HG02870 (cell line): ENCODE results near the gene GIPR.
"Not testable (repeated sequence)": the region's sequence is repeated elsewhere in the genome, so short reads cannot be mapped to it uniquely, and the experiment has no call there.

Source experiments
- ATAC-seq: cut with Tn5 transposase; IDR thresholded peaks from one replicate; pipeline ENCODE4 v1.9.1; 2021; ENCODE audit warnings: mild to moderate bottlenecking, moderate library complexity; ENCODE audit not compliant: unreplicated experiment

The GIPR gene

DNA sequence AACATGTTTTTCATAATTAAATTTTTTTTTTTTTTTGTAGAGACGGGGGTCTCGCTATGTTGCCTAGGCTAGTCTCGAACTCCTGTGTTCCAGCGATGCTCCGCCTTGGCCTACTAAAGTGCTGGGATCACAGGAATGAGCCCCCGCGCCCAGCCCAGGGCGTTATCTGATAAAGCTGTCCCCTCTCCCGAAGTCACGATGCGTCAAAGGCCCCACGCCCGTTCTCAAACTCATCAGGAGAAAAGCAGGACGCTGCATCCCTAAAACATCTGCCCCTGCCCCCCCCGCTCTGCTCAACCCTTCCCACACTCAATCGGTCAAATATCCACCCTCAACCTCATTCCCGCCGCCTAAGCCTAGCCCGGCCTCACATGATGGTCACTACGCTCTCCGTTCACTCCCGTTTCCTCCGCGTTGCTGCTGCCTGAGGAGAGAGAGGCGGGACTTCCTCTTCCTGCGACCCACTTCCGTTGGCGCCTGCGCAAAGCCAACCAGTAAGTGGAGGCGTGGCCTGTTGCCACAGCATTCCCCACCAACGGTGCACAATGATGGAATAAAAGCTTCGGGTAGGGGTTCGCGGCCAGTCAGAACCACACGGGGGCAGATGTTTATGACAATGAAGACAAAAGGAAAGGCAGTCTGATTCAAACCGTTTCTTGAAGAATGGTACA is 23.6 kb downstream of the GIPR start, which contains the start of gene SNRPD2:
Gene SNRPD2, minus strand, starts transcription at position 438 of the 671 bp plus-strand sequence. Its CDS starts 65 bp downstream, at position 373.
- ATAC-seq = peak; percentile 54

DNA sequence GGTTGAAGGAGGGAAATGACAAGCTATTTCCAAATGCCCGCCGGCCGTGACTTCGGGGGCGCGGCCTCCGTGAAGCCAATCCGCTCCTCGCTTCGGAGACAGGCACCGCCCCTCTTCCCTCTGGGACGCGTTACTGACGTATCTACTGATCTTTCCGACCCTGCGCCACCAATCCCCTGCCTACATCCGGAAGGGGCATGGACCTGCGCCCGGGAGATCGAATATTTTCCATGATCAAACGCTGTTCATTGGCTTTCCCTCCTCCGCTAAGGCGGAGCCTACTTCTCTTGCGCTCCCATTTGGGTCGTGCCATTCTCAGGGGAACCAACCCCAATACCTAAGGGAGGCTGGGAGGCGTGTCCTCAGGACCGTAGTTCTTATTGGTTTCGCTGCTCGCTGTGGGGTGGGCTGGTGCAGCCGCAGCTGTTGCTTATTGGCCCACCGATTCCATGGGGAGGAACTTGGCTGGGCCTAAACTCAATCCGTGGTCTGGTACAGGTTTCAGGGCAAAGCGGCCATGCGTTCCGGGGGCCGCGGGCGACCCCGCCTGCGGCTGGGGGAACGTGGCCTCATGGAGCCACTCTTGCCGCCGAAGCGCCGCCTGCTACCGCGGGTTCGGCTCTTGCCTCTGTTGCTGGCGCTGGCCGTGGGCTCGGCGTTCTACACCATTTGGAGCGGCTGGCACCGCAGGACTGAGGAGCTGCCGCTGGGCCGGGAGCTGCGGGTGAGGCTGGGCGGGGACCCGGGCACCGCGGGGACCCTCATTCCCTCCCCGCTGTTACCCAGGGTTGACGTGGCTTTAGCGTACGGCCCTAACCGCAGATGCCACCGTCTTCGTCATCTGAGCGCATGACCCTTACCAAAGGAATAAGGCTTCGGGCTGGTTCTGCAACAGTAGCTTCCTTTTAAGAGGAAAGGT is 24.4 kb downstream of the GIPR start, which contains the start of gene QPCTL:
Gene QPCTL, plus strand, starts transcription at position 480 of the 919 bp plus-strand sequence. Its CDS starts 38 bp downstream, at position 518.
- ATAC-seq = peak; percentile 87

DNA sequence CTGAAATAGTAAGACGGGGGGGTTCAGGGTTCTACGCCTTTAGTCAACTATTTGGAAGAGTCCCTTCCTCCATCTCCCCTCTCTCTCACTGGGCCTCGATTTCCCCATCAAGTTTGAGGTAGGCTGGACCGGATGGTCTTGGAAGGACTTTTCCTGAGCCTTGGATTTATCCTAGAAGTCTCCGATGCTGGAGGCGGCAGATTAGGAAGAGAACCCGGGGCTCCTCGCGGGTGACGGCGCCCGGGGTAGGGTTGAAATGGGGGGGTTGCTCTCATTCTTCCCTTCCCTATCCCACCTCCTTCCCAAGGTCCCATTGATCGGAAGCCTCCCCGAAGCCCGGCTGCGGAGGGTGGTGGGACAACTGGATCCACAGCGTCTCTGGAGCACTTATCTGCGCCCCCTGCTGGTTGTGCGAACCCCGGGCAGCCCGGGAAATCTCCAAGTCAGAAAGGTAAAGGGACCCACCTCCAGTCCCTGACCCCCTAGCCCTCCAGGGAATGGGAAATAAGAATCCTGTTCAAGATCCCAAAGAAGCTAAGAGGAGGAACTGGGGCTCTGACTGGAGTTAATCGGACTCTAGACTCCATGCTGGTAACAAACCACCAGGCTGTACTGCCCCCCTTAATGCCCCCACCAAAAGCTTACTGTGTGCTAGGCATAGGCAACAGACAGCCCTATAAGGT is 25.2 kb downstream of the GIPR start:
- ATAC-seq = no peak

DNA sequence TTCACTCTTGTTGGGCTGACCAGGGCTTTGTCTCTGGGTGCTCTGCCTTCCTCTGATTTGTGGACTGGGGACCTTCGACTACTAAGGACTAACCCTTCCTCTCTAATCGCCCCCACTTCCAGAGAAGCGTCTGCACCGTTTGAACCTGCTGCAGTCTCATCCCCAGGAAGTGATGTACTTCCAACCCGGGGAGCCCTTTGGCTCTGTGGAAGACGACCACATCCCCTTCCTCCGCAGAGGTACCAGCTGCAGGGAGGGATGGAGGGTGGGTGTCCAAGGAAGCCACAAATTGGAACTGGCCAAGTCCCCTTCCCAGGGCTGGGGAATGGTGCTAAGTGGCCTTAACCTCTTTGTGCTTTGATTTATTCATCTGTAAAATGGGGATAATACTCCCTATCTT is 33.7 kb downstream of the GIPR start:
- ATAC-seq = no peak

DNA sequence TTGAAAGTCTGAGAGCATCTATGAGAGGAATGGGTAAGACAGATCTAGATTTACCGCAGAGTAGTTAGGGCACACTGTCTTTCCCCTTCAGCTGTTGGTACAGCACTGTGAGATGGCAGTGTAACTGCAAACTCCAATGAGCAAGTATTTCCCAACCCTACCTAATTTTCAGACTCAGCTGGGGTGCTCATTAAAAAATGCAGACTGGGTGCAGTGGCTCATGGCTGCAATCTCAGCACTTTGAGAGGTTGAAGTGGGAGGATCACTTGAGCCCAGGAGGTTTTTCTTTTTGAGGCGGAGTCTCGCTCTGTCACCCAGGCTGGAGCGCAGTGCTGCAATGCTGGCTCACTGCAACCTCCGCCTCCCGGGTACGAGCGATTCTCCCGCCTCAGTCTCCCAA is 37.1 kb downstream of the GIPR start:
- no peak for ATAC-seq

DNA sequence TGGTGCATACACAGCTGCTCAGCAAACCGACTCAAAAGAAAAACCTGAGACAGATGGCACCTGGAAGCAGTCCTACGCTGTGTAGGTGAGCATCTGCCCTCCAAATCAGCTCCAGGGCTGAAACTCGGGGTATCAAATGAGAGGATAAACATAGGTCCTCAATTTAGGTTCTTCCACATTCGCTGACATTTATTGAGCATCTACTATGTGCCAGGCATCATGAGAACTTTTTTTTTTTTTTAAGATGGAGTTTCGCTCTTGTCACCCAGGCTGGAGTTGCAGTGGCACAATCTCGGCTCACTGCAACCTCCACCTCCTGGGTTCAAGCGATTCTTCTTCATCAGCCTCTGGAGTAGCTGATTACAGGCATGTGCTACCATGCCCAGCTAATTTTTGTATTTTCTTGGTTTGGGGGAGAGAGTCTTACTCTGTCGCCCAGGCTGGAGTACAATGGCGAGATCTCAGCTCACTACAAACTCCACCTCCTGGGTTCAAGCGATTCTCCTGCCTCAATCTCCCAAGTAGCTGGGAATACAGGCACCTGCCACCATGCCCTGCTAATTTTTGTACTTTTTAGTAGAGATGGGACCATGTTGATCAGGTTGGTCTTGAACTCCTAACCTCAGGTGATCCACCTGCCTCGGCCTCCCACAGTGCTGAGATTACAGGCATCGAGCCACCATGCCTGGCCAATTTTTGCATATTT is 37.8 kb downstream of the GIPR start:
- no peak for ATAC-seq

DNA sequence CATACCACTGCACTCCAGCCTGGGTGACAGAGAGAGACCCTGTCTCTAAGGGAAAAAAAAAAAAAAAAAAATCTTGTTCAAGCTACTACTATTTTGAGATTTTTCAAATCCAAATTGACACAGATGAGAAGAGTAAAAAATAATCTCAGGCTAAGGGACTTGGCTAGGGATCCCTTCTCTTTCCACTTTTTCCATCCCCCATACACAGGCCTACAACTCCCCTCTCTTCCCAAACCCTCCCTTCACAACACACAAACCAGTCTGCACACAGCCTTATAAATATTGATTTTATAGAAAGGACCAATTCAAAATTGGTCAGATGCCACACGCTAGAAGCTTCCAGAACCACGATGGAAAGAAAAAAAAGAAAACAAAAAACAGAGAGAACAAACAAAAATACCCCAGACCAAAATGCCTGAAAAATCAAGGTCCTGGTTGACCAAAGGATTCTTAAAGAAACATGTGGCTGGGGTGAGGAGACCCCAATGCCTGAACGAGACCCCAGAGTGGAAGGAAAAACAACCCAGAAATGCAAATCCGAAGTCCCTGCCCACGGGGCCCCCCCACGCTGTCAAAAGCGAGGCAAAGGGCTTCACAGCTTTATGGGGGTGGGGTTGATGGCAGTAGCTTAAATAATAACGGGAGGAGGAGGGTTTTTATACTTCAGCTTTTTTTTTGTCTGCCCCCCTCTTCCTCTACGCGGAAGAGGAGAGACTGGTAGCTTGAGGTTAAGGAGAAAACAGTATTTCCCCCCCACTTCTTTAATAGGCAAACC is 42.5 kb downstream of the GIPR start:
- ATAC-seq = no peak

DNA sequence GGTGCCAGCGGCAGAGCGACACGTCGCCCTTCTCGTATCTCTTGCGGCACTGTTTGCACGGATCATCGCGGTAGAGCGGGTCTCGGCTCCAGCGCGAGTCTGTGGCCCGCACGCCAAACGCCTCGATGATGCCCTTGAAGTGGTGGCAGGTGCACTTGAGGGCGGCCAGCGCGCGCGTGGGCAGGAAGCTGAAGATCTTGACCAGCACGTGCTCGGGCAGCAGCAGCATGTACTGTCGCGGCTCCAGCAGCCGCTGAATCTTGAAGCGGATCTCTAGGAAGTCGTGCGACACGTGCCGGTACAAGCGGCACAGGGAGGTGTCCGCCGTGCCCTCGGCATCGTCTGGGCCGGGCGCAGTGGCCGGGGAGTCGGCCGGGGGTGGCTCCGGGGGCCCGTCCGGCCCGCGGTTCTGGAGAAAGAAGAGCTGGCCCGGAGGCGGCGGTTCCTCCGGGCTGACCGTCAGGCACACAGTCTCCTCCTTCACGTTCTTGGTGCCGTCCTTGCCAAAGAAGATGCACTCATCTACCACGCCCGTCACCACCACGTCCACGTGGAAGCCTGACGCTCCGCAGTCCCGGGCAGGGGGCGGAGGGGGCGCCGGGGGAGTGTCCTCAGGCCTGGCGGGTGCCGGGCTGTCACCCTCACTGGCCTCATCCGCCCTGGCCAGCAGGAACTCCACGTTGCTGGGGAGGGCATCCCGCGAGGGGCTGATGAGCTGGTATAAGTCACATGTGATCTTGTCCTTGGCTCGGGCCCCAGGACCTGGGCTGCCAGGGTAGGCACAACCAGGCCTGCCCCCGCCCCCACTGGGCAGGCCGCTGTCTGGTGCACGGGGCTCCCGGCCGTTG is 44.1 kb downstream of the GIPR start:
- ATAC-seq = no peak

DNA sequence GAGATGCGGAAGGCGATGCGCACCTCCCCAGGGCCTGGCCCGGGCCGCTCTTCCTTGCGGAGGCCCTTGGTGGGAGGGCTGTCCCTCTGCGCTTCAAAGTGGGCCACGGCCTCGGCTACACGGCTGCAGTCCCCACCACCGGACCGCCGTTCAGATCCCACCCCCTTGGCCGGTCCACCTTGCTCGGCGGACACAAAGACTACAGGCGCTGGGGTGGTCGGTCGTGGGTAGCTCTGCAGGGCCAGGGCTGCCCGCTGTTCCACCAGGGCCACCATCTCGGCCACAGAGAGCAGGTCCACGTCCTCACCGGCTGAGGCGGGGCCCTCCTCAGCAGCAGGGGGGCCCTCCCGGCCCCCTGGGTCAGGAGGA is 44.7 kb downstream of the GIPR start:
- ATAC-seq = no peak

DNA sequence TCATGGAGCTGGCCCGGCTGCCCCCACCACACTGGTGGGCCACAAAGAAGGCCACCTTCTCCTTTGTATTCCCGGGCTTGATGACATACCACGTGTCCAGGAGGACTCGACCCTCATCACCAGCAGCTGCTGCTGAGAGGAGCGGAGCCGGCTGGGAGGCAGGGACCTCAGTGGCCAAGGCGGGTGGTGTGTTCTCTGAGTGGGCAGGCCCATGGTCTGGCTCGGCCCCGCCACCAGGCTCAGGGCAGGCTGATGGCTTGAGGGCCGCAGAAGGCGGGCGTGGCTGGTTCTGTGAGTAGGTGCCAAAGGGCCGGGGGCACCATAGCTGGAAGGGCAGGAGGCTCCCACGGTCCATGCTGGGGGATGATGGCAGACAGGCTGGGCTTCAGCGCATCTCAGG is 45.1 kb downstream of the GIPR start:
- no peak for ATAC-seq

DNA sequence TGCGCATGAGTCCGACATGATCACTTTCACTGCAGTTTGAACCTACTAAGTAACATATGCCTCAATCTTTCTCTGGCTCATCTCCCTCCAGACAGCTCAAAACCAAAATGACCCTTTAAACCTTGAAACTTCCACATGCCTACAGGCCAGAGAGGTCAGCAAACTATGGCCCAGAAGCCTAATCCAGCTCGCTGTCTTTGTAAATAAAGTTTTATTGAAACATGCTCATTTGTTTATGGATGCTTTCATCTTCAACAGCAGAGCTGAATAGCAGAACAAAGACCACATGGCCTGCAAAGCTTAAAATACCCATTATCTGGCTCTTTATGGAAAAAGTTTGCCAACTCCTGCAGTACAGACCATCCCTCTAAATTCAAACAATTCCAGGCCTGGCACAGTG is 47.1 kb downstream of the GIPR start:
- ATAC-seq = no peak

DNA sequence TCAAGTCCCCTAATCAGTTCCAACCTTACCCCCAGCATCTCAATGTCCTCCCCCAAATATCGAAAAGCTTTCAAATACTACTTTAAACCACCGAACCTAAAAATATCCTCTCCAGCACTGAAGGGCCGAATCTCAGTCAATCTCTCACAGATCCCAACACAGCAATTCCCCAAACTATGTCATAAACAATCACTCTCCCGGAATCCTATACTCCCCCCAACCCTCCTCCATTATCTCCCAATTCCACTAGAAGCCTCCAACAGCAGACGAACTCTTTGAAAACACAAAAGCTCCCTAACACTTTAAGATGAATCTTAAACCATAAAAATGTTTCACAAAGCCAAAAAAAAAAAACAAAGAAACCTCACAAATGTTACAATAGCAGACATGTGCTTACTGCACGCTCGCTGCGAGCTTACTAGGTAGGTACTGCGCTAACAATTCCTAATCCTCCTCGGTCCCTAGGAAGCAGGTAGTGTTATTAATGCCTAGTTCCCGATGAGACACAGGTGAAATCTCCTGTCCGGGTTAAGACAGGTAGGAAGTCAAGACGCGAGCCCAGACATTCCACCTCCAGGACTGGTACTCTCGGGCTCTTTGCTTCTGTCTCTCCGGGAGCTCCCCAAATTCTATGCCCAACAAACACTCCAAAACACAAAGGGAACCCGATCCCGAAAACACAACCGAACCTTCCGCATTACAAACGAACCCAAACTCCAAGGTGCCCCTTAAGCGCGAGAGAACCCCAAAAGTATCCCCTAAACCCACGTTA is 48.5 kb downstream of the GIPR start:
- no peak for ATAC-seq

DNA sequence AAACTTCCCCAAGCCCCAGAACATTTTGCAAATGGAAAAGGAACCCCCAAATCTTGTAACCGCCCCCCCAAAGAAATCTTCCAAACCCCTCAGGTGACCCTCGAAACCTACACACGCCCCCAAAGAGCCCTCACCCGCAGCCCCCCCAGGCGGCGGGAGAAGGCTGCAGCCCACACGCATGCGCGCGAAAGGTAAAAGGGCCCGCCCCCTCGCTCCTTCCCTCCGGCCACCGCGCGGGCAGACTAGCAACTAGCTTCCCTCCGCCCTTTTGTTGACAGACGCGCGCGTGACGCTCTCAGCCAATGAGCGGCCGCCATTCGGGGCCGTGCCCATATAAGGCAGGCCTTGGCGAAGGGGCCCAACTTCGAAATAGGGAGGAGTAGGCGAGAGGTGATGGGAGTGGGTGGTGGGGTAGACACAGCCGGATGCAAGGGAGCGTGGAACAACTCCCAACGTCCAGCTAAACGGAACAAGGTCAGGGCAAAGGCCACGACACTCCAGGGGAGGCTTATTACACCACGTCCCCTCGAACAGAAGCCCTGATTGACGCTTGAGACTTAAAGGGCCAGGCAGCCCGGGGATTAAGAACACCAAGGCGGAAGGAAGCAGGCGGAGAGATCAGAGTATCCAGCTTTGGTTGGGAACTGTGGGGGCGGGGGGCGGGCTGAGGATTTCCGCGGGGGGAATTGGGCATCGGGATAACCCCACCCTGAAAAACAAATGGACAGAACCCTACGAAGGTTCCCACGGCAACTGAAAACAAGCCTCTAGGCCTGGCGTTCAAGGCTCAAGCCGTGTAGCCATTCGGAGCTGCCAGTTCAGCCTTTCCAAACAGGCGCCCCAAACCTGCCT is 49.3 kb downstream of the GIPR start:
- peak; percentile 96 for ATAC-seq

DNA sequence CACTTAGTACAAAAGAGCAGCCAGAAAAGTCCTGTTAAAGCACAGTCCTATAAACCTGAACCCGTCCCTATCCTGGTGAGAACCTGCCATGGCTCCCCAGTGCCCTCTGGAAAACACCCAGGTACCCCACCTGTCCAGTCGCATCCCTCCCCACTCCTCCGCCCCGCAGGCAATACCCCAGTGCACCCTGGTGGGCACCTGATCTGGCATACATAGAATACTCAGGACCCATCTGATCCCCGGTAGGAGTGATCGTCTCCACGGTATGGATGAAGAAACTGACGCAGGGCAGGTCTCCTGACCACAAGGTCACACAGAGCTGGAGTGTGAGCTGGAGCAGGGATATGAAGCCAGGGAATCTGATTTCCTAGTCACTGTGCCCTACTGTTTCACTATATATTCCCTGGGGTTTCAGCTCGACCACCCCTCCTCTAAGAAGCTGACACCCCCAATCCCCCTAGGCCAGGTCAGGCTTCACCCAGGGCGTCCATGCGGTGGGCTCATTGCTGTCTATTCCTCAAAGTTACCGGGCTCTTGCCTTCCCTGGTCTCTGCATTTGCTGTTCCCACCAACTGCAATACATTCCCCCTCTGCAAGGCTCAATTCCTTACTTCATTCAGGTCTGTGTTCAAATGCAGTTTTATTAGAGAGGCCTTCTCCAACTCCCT is 50.1 kb downstream of the GIPR start:
- ATAC-seq = no peak

DNA sequence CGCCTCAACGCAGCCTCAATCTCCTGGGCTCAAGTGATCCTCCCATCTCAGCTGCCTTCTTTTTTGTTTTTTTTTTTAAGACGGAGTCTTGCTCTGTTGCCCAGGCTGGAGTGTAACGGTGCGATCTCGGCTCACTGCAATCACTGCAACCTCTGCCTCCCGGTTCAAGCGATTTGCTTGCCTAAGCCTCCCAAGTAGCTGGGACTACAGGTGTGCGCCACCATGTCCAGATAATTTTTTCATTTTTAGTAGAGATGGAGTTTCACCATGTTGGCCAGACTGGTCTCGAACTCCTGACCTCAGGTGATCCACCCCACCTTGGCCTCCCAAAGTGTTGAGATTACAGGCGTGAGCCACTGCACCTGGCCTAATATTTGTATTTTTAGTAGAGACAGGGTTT is 52.0 kb downstream of the GIPR start:
- not testable (repeated sequence) for ATAC-seq

DNA sequence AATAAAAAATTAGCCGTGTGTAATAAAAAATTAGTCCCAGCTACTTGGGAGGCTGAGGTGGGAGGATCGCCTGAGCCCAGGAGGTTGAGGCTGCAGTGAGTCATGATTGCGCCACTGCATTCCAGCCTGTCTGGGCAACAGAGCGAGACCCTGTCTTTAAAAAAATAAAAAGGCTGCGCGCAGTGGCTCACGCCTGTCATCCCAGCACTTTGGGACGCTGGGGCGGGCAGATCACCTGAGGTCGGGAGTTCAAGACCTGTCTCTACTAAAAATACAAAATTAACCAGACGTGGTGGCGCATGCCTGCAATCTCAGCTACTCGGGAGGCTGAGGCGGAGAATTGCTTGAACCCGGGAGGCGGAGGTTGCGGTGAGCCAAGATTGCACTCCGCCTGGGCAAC is 60.7 kb downstream of the GIPR start:
- ATAC-seq = not testable (repeated sequence)

DNA sequence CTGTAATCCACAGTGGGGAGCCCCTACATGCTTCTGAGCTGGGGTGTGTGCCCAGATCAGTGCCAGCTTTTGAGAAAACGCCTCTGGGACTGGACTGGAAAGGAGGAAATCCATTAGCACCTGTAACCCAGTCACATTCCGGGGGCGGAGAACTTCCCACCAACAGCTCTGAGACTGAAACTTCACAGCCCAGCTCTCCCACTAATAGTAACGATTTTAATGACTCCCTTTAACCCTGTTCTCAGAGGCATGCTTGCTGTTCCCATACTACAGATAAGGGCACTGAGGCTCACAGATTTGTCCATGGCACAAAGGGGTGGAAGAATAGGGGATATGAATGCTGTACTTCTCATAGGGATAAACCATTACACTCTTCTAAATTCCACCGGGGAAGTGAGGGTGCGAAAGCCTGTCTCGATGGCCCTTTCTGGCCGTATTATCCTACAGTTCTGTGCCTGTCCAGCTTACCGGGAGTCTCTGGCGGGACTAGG is 61.8 kb downstream of the GIPR start:
- ATAC-seq = no peak
